SIG-M5 treated with dmso at 0.1 percent for 504 hours (cell line): ENCODE data around the gene SCRN2.

ENCODE experiments used
- DNase-seq: peaks from one replicate; lab custom pipeline; 2025; ENCODE audit not compliant: unreplicated experiment; lab: John Stamatoyannopoulos, UW

Gene SCRN2

DNA sequence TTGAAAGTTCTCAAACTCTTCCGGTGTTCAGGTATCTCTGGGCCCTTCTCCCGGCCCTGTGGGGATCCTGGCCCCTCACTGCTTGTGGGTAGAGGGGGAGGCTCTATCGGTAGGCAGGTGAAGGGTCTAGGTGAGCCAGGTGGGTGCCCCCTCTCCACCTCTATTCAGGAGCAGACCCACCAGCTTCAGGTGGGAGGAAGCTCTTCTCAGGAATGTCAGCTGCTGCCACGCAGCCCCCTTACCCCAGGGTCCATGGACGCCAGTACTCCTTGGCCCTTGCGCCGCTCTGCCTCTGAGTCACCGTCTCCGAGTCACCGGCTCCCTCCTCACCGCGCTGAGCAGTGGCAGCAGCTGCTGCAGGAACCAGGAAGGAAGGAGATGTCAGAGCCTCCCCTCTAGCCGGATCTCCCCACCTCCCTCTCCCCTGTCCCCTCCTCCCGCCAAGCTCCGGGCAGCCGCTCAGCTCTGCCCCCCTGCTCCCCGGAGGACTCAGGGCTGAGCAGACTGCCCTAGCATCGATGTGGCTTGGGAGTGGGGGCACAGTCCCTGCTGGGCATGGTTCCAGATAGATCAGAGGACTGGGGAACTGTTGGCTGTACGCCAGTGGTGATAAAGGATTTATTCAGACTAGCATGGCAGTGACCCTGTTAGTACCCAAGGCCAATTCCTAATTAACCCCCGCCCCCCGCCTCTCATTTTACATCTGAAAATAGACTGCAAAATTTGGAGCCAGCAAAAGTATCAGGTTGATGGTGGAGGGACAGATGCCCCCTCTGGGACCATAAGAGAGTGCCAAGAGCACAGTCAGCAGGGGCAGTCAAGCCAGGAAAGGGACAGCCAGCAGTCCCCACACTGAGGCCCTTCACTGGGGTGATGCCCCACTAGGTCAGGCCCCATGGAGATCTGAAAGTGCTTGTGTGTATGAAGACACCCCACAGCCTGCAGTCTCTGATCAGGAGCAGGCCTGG lies 19.4 kb downstream of the SCRN2 start, which contains the start of gene OSBPL7:
Gene OSBPL7, minus strand, starts transcription at position 371 of the 968 bp plus-strand sequence. CDS start 1,516 bp downstream, outside the sequence.
- peak; percentile 95 for DNase-seq

- DNase-seq = no peak
These were observed 20.0 kb downstream of the SCRN2 start for GRCh38 chr17:47821031-47821423.

DNA sequence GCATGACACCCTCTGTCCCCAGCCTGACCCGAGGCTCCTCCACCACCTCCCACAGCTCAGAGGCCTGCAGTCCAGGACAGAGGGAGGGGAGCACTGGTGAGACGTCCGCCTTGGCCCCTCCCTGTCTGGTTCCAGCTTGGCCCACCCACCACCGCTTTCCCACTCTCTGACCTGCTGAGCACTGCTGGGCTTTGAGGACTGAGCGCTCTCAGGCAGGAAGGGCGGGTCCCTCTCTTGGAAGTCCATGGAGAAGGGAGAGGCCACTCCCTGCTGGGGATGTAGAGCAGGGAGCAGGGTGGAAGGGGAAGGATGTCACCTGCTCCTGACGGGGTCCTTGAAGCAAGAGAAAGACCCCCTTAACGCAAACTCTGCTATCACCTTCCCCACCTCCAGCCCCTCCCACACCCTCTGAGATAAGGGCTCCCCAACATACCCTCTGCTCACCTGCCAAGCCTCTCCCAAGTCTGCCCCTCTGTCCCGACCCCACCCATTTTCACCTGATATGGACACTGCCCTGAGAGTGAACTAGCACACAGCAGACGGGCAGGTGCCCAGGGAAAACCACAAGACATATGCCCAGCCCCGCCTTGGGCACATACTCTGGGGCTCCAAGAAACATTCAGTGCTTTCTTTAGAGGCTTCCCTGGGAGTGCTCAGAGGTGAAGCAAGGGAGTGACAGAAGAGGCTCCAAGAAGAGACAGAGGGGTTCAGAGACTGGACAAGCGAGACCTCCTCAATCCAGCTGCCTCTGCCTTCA lies 20.9 kb downstream of the SCRN2 start:
- no peak for DNase-seq

GRCh38 chr17:47819475-47819874 lies 21.6 kb downstream of the SCRN2 start:
- no peak for DNase-seq

DNA sequence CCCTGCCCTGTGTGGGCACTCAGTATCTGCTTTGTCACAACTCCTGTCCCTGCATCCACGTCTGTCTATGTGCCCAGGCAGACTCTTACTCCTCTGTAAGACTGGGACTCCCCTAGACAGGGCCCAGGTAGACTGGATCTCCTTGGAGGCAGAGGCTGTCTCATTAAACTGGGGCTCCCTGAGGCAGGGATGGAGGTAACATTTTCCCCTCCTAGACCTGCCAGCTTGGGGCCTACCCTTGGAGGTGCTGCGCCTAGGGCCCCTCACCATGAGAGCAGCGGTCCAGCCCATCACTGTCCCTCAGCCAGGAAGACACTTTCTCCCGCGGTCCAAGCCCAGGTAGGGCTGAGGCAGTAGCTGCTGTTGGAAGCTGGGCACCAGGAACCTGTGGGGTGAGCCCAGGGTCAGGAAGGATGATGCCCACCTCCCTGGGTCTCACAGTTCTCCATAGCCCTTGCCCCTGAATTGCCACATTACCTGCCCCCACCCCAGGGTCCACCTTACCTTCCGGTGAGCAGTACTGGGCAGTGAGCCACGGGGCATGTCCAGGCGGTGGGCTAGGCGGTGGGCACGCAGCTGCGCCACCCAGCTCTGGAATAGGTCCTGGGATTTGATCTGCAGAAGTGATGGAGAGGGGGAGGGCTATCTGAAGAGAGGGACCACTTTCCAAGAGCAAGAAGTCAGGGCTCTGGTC lies 22.9 kb downstream of the SCRN2 start:
- no peak for DNase-seq

DNA sequence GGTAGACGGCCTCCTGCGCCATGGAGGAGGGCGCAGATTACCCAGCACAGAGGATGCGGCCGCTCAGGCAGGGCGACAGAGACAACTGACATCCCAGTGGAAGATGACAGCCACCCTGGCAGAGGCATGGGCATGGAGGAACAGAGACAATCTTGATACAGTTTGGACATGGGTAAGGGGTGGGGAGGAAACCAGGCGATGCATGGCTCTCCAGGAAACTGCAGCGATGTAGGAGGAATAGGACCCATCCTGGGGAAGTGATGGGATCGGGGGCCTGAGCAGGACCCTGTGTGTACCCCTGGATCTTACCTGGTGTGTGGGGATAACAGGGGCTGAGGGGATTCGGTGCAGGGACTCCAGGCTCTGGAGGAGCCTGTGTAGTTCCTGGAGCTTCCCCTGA lies 24.1 kb downstream of the SCRN2 start:
- DNase-seq = no peak

DNA sequence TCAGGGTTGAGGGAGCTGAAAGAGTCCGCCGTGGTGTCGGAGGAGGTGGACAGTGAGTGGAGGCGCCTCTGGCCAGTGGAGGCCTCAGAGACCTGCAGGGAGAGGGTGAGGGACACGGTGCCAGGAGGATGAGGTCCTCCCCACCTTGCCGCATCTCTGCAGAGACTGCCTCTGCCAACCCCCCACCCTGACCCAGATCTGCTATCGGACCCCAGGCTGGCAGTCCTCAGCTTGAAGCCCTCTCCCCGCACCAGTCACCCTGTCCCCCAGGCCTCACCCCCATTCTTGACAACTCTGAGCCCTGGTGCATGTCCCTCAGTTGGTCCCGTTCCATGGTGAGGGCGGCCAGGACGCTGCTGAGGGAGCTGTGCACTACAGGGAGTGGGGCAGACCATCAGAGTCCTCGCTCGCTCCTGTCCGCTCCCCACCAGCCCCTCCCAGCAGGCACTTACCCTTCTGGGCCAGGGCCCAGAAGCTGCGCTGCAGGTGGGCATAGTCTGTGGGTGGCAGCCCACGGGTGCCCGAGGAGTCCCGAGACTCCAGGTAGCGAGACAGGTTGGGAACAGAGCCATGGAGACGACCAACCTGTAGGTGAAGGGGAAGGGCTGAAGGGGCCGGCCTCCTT lies 24.9 kb downstream of the SCRN2 start:
- DNase-seq = no peak

DNA sequence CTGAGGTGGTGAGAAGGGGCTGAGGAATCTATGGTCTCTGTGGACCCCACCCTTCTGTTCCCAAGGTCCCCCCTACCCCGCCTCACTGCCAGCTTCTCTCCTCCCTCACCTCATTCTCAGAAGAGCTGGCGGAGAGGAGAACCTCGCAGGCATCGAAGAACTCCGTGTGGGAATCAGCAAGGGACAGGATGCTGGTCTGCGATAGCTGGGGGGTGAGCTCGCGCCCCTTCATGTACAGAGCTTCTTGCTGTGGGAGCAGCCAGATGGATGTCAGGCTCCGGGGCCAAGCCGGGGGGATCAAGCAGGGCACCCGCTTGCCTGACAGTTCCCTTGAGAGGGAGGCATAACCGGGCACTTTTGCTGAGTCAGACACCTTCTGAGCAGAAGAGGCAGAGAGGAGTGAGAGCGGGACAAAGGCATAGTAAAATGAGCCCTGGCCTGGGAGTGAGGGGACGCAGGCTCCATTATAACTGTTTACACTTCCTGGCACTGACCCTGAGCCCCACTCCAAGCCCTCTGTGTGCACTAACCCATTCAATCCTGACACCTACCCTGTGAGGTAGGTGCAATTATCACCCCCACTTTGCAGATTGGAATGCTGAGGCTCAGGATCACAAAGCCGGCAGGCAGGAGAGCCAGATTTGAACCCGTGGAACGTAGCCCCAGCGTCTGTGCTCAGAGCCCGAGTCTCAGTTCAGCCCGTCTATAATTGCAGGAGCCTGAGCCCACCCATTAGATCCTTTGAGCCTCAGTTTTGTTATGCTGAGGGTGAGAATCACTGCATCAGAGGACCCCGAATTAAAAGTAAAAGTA lies 25.8 kb downstream of the SCRN2 start:
- no peak for DNase-seq

- DNase-seq = no peak
These were observed 27.5 kb downstream of the SCRN2 start for GRCh38 chr17:47813512-47814031.

- no peak for DNase-seq
These were observed 28.0 kb downstream of the SCRN2 start for GRCh38 chr17:47813077-47813476.

- DNase-seq = no peak
These were observed 28.7 kb downstream of the SCRN2 start for GRCh38 chr17:47812146-47812920.

DNA sequence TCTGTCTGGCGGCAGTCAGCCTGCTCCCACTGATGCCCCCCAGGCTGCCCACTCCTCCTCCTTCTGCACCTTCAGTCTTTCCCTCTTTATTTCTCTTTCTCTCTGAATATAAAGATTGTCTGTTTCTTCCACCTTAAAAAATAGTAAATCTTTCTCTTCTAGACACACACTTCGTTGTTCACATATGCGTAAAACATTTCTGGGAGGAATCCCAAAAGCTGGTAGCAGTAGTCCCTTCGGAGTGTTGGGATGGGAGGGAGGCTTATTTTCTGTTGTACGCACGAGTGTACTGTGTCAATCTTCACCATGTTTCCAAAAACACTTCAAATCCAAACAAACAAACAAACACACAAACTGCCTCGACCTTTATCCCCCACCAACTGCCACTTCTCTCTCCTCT lies 29.4 kb downstream of the SCRN2 start:
- DNase-seq = no peak

DNA sequence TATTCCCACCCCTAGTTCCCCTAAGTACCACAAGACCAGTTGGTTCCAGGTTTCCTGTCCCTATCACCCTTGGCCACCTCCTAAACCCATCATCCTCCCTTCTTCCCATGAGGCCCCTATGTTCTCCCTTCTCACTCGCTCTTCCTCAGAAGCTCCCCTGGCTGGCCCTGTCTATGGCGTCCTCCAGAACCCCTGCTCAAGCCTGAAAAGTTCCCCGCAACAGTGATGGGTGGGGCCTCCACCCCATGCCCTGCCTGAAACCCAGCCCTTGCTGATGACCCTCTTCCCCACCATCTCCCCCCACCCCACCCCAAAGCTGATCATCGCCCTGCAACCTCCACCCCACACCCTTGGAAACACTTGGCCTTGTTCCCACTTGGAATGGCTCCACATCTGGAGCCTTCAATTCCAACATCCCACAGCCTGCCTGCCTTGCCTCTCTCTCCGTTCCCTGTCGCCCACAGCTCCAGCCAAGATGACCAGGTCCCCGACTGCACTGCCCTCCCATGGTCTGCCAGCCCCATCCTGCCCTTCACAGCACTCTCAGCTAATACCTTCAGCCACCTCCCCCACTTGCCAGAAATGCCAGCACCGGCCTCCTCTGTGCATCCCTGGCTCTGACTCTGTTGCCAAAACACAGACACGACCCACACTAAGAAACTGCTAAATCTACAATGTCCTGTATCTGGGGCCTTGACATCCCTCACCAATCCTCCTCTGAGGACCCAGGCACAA lies 30.0 kb downstream of the SCRN2 start:
- no peak for DNase-seq

DNA sequence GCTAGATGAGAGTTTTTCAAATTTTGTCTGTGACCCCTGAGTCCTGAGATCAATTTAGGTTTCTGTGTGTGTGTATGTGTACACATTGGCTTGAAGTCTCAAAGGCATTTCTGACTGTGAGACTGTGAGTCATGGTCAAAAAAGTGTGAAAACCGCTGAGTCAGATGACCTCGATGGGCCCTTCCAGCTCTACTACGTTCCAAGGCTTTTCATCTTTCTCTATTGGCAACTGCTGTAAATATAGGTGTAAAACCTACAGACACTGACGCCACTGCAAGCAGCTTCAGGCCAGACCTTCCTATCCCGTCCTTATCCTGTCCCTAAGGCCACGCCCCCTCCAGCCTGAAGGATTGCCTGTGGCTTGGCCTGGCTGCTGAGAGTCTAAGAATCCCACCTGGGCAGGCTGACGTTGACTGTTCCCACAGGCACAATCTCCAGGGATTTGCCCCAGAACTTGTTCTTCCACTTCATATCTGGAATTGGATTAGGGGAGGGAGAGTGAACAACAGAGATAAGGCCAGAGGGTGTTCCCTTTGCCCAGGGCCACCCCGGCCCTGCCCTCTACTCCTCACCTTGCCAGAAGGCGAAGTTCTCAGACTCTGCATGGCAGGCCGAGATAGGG lies 30.8 kb downstream of the SCRN2 start:
- peak; percentile 88 for DNase-seq

GRCh38 chr17:47808830-47809480 lies 32.1 kb downstream of the SCRN2 start:
- no peak for DNase-seq

DNA sequence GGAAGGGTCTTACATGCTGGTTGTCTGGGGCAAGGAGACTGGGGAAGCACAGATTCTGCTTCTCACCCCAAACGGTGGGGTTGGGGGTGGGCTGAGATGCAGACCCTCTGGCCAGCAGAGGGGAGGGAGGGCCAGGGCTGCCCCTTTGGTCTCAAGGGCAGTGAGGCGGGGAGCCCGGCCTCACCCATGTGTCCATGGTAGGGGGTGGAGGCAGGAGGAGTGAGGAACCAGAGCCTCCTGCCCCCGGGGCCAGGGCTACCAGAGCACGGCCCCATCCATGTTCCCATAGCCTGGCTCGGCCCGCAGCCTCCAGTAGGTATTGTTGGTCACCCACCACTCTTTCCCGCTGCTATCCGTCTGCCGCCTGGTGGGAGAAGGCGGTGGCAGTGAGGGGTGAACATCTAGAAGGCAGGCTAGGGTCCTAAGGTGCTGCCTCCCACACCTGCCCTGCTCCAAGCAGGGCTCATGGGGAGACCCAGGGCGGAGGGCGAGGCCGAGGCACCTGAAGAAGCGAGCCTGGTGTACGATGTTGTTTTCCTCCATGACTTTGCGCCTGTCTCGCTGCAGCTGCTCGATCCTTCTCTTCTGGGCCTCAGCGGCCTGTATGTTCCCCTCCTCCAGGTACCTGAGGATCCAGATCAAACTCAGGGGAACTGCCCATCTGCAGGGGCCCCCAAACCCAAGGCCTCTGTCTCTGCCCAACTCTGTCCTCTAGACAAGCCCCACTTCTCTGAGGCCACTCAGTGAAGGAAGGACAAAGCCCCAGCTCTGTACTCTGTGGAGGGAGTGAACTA lies 32.8 kb downstream of the SCRN2 start:
- no peak for DNase-seq

DNA sequence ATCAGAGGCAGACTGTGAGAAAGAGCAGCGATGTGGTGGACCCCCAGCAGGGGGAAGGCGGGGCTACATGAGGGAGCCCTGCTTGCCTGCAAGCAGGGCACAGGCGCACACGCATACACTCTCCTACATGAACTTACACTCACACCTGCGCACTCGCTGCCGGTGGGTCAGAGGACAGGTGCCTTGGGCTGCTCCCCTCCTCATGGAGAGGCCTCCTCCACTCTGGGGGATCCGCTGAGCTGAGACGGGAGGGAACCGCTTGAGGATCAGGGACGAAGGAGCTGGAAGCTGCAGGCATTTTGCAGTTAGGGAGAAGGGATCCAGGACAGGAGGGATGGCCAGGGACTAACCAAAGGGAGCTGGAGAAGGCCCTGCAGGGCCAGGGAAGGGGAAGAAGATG lies 33.7 kb downstream of the SCRN2 start:
- no peak for DNase-seq
